PFSK-1 (cell line): ENCODE data around the gene MAFB.

ENCODE experiments used
- FOXP2 ChIP-seq: optimal IDR thresholded peaks from 2 replicates; pipeline ENCODE3; 2011; ENCODE audit warnings: borderline replicate concordance, control low read depth, inconsistent platforms; ENCODE audit not compliant: insufficient read depth; ENCODE audit errors: extremely low read length, extremely low read depth
- POLR2AphosphoS5 ChIP-seq: IDR thresholded peaks from 2 replicates; pipeline ENCODE4 v1.6.1; 2012; ENCODE audit warnings: low read depth, mild to moderate bottlenecking, control low read depth, low read length, moderate library complexity
- SIN3A ChIP-seq: IDR thresholded peaks from 2 replicates; pipeline ENCODE4 v1.6.1; 2012; ENCODE audit warnings: mild to moderate bottlenecking, low read length, moderate library complexity, borderline replicate concordance; ENCODE audit not compliant: insufficient read depth
- TAF1 ChIP-seq: IDR thresholded peaks from 2 replicates; pipeline ENCODE4 v1.6.1; 2012; ENCODE audit warnings: low read length, control low read depth, borderline replicate concordance; ENCODE audit not compliant: insufficient read depth
- TF ChIP-seq, protein P1 (sequence below), 2 experiments: IDR thresholded peaks; 2 replicates each; pipeline versions ENCODE4 v1.6.1 to v1.8.0; 2011 to 2012; ENCODE audit warnings: low read depth in 2 of 2, low read length in 2 of 2, control low read depth in 1 of 2, inconsistent platforms in 1 of 2, mild to moderate bottlenecking in 1 of 2, moderate library complexity in 1 of 2; ENCODE audit not compliant: insufficient read depth in 1 of 2

The MAFB gene

DNA sequence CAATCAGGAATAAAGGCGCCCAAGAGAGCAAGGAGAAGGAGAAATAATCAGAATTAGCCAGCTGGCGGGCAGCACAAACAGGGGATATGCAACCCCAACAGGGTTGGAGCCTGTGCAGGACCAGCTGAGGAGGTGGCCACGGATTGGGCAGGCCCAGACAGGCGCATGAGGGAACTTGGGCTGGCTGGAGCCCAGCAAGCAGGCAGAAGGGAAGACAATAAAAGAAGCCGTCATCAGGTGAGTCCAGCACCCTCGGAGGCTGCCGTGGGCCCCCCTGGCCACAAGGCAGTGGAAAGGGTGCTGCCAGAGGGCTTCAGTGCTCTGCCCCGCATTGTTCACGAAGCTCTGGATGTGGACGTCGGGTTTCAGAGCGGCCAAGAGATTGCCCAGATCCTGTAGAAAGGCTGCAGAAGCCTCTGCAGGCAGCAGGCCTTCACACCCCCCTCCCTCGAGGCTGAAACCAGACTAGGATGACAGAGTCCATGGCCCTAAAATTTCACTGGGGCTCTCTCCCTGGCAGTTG lies 28.4 kb upstream of the MAFB start:
- TF ChIP-seq FOXP2 = no peak
- no peak for TF ChIP-seq TAF1
- TF ChIP-seq, protein P1, sequence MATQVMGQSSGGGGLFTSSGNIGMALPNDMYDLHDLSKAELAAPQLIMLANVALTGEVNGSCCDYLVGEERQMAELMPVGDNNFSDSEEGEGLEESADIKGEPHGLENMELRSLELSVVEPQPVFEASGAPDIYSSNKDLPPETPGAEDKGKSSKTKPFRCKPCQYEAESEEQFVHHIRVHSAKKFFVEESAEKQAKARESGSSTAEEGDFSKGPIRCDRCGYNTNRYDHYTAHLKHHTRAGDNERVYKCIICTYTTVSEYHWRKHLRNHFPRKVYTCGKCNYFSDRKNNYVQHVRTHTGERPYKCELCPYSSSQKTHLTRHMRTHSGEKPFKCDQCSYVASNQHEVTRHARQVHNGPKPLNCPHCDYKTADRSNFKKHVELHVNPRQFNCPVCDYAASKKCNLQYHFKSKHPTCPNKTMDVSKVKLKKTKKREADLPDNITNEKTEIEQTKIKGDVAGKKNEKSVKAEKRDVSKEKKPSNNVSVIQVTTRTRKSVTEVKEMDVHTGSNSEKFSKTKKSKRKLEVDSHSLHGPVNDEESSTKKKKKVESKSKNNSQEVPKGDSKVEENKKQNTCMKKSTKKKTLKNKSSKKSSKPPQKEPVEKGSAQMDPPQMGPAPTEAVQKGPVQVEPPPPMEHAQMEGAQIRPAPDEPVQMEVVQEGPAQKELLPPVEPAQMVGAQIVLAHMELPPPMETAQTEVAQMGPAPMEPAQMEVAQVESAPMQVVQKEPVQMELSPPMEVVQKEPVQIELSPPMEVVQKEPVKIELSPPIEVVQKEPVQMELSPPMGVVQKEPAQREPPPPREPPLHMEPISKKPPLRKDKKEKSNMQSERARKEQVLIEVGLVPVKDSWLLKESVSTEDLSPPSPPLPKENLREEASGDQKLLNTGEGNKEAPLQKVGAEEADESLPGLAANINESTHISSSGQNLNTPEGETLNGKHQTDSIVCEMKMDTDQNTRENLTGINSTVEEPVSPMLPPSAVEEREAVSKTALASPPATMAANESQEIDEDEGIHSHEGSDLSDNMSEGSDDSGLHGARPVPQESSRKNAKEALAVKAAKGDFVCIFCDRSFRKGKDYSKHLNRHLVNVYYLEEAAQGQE (IDR thresholded peaks at IDR 0.05; ENCODE audit: insufficient read depth in 1 of 2, low read depth in 2 of 2, low read length in 2 of 2) = no peak

DNA sequence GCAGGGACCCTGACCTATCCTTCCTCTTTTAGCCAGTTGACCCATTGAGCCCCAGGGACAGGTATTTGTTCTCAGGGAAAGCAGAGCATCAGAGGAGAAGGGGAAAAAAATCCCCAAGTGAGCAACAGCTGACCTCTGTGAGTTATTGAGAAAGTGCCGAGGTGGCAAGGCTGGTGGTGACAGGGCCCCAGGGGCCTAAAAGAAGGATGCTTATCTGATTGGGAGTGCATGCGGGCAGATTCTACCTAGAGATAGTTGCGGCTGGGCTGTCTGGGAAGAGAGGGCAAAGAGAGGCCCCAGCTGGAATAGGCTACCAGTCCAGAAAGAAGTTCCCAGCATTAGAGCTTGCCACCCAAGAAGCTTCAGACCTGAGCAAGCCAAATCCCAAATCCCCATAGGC lies 26.5 kb upstream of the MAFB start:
- no peak for TF ChIP-seq SIN3A
- TF ChIP-seq TAF1 = no peak
- TF ChIP-seq FOXP2 = no peak
- no peak for TF ChIP-seq POLR2AphosphoS5
- TF ChIP-seq, protein P1 (IDR thresholded peaks at IDR 0.05; ENCODE audit: insufficient read depth in 1 of 2, low read depth in 2 of 2, low read length in 2 of 2) = no peak

DNA sequence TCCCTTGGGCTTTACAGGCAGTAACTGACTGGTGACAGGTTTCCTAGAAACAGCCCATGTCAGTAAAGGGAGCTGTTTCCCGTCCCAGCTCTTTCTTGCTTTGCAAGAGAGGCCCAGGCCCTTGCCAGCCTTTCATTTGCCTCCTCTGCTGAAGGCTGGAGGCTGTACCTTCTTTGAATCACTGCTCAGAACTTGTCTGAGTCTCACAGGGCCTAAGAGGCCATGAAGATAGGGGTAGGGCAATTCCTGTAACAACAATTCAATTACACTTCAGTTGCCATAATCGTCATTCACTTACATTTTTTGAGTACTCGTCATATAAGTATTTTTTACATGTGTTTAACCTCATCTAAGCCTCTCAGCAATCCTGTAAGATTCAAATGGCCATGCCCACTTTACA lies 25.9 kb upstream of the MAFB start:
- TF ChIP-seq FOXP2 (no peak), SIN3A (no peak), TAF1 (no peak), POLR2AphosphoS5 (no peak)
- TF ChIP-seq, protein P1 (IDR thresholded peaks at IDR 0.05; ENCODE audit: insufficient read depth in 1 of 2, low read depth in 2 of 2, low read length in 2 of 2) = no peak

DNA sequence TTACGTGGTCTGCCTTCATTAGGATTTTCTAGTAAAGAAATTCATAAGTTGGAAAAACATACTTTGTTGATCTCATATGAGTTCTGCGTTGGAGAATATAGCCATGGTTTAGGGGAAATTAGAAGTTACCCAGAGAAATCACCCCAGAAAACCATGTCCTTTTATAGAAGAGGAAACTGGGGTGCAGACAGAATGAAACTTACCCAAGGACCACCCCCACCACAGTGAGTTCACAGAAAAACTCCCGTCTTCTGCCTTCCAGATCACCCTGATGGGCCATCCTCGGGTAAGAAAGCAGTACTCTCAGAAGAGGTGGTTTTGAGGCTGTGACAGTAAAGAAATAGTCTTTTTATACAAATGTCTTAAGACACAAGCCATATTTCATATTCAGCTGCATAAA lies 25.1 kb upstream of the MAFB start:
- TF ChIP-seq, protein P1 (IDR thresholded peaks at IDR 0.05; ENCODE audit: insufficient read depth in 1 of 2, low read depth in 2 of 2, low read length in 2 of 2) = no peak
- TF ChIP-seq FOXP2 (no peak), SIN3A (no peak), TAF1 (no peak), POLR2AphosphoS5 (no peak)

DNA sequence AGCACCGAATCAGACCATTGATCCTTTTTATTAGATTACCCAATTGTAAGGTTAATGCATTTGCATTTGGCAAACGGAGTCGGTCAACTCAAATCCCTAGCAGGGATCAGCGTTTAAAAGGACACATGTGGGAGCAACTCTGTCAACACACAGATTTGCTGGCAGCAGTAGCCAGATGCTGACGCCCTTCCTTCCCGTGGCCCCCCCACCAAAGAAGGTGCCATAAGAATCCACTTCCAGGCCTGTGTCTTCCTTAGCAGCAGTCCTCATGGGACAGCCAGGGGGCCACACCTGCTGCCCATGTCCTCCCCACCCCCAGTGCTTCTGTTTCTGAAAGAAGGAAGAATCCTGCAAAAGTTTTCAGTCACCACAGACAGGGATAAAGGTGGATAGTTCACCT lies 24.5 kb upstream of the MAFB start:
- TF ChIP-seq SIN3A (no peak), TAF1 (no peak), POLR2AphosphoS5 (no peak), FOXP2 (no peak)
- TF ChIP-seq, protein P1 (IDR thresholded peaks at IDR 0.05; ENCODE audit: insufficient read depth in 1 of 2, low read depth in 2 of 2, low read length in 2 of 2) = no peak
